ENCODE measurements around the gene PITHD1. TPM values are rescaled to one million over a fixed set of nuclear protein-coding genes. Genes with fewer than 3 reads are reported as not detected.

The PITHD1 gene
- total and polyA plus RNA-seq, 2 of the 8 experiments (the other 6 are each of a cell fraction or from before 2014, with no cell fraction given): 67.4 to 68.8 TPM

DNA sequence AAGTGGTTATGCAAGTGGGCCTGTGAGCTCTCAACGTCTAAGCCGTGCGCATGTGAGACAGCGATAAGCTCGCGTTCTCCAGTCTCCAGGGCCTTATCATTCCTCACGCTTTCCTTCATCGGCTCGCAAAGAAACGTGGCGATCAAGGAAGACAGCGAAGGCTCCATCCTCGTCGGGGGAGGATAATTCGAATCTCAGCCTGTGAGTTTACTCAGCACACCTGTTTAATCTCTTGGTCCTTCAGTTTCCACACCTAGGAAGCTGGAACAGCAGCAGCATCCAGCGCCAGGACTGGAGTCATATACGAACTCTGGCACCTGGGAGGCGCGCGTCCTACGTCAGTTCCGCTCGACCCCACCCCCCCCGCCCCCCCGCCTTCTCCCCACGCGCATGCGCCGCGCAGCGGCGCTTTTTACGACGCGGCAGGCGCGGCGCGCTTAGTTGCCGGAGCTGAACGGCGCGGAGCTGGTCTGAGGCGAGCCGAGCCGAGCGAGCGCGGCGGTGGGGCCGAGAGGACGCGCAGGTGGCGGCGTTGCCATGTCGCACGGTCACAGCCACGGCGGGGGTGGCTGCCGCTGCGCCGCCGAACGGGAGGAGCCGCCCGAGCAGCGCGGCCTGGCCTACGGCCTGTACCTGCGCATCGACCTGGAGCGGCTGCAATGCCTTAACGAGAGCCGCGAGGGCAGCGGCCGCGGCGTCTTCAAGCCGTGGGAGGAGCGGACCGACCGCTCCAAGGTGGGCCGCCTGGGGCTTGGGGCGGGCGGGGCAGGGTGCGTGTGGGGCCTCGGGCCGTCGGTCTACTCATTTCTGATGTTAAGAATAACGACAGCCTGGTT lies at the start of gene PITHD1 (continued):
- TF ChIP-seq, protein P1, sequence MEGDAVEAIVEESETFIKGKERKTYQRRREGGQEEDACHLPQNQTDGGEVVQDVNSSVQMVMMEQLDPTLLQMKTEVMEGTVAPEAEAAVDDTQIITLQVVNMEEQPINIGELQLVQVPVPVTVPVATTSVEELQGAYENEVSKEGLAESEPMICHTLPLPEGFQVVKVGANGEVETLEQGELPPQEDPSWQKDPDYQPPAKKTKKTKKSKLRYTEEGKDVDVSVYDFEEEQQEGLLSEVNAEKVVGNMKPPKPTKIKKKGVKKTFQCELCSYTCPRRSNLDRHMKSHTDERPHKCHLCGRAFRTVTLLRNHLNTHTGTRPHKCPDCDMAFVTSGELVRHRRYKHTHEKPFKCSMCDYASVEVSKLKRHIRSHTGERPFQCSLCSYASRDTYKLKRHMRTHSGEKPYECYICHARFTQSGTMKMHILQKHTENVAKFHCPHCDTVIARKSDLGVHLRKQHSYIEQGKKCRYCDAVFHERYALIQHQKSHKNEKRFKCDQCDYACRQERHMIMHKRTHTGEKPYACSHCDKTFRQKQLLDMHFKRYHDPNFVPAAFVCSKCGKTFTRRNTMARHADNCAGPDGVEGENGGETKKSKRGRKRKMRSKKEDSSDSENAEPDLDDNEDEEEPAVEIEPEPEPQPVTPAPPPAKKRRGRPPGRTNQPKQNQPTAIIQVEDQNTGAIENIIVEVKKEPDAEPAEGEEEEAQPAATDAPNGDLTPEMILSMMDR (IDR thresholded peaks at IDR 0.05; ENCODE audit: control extremely low read depth in 1 of 3, insufficient read depth in 1 of 3, low read depth in 1 of 3, low read length in 3 of 3): no peak
- TF ChIP-seq SIN3A (conservative IDR thresholded peaks at IDR 0.05 in 1 of 2, IDR thresholded peaks at IDR 0.05 in 1 of 2; ENCODE audit: low read depth in 1 of 2, low read length in 2 of 2): peak in 1 of 2 experiments; percentile 49; a peak in 1 of 4 replicates
